Measurements from ENCODE around the gene CASP3.

Gene CASP3

DNA sequence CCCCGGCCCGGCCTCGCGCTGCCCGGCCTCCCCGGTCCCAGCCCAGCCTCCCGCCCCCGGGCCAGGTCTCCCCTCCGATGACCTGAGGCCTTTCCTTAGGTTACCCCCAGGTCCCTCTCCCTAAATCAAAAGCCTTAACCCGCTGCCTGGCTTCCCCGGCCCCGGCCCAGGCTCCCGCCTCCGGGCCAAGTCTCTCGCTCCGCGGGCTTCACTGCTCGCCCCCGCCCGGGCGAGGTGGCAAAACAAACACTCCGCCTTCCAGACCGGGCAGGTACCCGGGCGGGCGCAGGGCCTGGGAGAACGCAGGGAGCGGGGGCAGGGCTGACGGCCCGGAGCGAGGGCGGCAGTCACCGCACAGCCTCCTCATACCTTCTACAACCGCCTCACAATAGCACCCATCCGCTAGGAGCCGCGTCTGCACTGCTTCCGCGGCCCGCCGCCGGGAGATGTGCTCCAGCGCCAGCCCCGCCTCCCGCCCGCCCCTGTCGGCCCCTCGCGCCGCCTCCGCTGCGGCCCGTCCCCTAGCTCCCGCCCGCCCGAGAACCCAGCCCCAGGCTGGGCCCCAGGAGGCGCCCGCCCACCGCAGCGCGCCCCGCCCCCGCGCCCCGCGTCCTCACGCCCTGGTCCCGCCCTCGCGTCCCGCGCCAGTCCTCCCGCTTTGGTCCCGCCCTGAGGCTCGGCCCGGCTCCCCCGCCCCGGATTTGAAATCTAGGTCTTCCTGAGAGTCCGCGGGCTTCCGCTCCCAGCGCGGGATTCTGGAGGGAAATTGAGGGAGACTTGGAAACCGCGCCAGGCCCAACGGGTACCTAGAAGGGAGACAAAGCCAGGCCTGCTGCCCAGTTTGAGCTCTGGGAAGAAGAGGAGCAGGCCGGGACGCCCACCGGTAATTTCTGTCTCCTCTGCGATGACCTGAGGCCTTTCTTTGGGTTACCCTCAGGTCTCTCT is at the start of gene CASP3, which contains the start of gene PRIMPOL:
TSS of gene CASP3 (minus strand) at position 422 of the 945 bp plus-strand sequence. CDS start 10,994 bp downstream, outside the sequence.
TSS of gene PRIMPOL (plus strand) at position 713 of the 945 bp plus-strand sequence. CDS start 7,403 bp downstream, outside the sequence.
- Histone ChIP-seq H3K4me1 (ENCODE audit: control insufficient read depth, insufficient read depth, low read length) (peaks cover 13% of the 10 kb centered on the region), H3K4me3 (ENCODE audit: low read depth, low read length) (peak within 1 kb of the TSS; percentile 86), H3K9me3 (ENCODE audit: control insufficient read depth, insufficient read depth, low read length) (no peaks in the 10 kb centered on the region), H3K27me3 (ENCODE audit: control insufficient read depth, insufficient read depth, low read length) (no peaks in the 10 kb centered on the region), H3K9ac (ENCODE audit: low read depth, low read length) (peak within 1 kb of the TSS; percentile 87), H3K36me3 (ENCODE audit: control insufficient read depth, insufficient read depth, low read length) (no peaks in the 10 kb centered on the region)

DNA sequence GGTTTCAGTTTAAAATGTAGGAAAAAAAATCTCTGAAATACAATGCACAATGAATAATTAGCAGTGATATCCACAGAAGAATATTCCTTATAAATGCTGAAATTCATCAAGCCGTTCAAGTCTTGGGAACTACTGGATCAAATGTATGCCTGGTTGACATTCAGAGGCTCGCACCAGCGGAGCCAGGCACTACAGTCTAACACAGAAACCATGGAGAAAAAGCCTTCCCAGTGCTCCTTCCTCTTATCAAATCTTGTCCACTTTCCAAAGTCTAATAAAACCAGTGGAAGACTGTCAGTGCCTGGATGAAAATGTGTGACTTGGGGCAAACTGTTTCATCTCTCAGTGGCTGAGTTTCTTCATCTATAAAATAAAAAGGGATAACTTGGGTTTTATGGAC is 48.7 kb upstream of the CASP3 start:
- Histone ChIP-seq H3K4me1 (ENCODE audit: control insufficient read depth, insufficient read depth, low read length) (no peaks in the 10 kb centered on the region), H3K36me3 (ENCODE audit: control insufficient read depth, insufficient read depth, low read length) (peaks cover 19% of the 10 kb centered on the region), H3K9me3 (ENCODE audit: control insufficient read depth, insufficient read depth, low read length) (no peaks in the 10 kb centered on the region), H3K27me3 (ENCODE audit: control insufficient read depth, insufficient read depth, low read length) (no peaks in the 10 kb centered on the region), H3K9ac (ENCODE audit: low read depth, low read length) (no peak overlapping the region), H3K4me3 (ENCODE audit: low read depth, low read length) (no peak overlapping the region)

DNA sequence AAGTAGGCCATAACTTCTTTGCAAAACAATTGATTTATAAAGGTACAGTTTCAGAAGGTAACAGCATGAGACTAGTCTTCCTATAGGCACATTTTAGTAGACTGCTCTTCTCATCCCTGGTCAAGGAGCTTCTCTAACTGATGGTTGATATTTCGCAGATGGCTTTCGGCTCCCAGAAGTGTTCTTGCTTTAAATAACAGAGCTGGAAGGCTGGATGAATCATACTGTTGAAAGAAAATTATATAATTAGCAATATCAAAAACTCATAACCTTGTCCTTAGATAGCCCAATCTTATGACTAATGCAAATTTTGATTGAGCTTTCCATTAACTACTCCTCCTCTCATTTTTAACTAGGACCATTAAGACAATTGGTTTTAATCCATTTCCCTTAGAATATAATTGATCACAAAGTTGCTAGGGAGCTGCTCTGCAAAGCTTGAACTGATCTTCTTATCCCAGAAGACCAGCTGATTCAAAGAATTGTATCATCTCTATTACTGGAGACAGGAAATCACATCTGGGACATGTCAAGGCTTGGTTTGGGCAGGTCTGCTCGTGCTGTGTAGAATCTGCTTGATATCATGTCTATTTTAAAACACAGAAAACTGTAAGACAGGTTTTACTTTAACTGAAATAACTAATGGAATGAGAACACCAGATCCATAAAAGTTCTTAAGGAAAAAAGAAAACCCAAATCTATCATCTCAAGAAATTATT is 46.1 kb upstream of the CASP3 start:
- no peak overlapping the region for H3K4me3 ChIP-seq (ENCODE audit: low read depth, low read length)
- H3K4me1 ChIP-seq (ENCODE audit: control insufficient read depth, insufficient read depth, low read length), result no peaks in the 10 kb centered on the region
- no peak overlapping the region for H3K9ac ChIP-seq (ENCODE audit: low read depth, low read length)
- H3K27me3 ChIP-seq (ENCODE audit: control insufficient read depth, insufficient read depth, low read length), result no peaks in the 10 kb centered on the region
- H3K36me3 ChIP-seq (ENCODE audit: control insufficient read depth, insufficient read depth, low read length), result peaks cover 12% of the 10 kb centered on the region
- H3K9me3 ChIP-seq (ENCODE audit: control insufficient read depth, insufficient read depth, low read length), result no peaks in the 10 kb centered on the region

DNA sequence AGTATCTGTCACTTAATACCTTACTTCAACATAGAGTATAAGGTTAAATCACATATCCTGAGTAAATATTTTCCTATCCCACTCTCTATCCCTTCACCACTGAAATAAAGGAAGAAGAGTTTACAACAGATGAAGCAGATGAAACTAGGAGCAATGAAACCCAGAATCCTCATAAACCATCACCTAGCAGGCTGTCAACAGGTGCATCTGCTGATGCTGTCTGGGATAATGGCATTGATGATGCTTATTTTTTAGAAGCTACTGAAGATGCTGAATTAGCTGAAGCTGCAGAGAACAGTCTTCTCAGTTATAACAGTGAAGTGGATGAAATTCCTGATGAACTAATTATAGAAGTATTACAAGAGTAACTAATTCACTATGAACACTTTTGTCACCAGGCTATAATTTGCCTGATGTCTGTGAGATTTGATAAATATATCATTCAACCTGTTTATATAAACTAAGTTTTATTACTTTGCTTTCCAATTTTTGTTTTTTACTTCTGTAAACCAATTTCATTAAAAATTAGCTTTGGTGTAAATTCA is 45.2 kb upstream of the CASP3 start:
- Histone ChIP-seq H3K4me3 (ENCODE audit: low read depth, low read length) (no peak overlapping the region), H3K4me1 (ENCODE audit: control insufficient read depth, insufficient read depth, low read length) (no peaks in the 10 kb centered on the region), H3K9me3 (ENCODE audit: control insufficient read depth, insufficient read depth, low read length) (no peaks in the 10 kb centered on the region), H3K9ac (ENCODE audit: low read depth, low read length) (no peak overlapping the region), H3K36me3 (ENCODE audit: control insufficient read depth, insufficient read depth, low read length) (peaks cover 12% of the 10 kb centered on the region), H3K27me3 (ENCODE audit: control insufficient read depth, insufficient read depth, low read length) (no peaks in the 10 kb centered on the region)

DNA sequence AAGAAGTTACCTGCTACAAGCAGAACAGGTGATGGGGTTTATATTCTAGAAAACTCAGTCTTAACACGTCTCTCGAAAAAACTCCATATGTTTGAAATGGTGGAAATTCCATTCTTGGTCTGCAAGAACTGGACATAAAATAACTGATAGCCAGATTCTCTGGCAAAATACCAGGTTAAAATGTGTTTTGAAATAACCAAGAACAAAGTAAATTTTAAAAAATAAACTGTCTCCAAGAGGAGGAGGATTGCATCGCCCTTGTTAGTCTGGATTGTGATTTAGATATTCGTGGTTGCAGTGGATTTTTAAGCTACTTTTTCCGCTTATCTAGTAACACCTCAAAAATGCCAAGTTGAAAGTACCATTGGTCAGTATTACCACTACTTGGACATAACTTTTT is 43.8 kb upstream of the CASP3 start:
- Histone ChIP-seq H3K9ac (ENCODE audit: low read depth, low read length) (no peak overlapping the region), H3K4me1 (ENCODE audit: control insufficient read depth, insufficient read depth, low read length) (peaks cover 3% of the 10 kb centered on the region), H3K9me3 (ENCODE audit: control insufficient read depth, insufficient read depth, low read length) (no peaks in the 10 kb centered on the region), H3K36me3 (ENCODE audit: control insufficient read depth, insufficient read depth, low read length) (peaks cover 12% of the 10 kb centered on the region), H3K4me3 (ENCODE audit: low read depth, low read length) (no peak overlapping the region), H3K27me3 (ENCODE audit: control insufficient read depth, insufficient read depth, low read length) (no peaks in the 10 kb centered on the region)

DNA sequence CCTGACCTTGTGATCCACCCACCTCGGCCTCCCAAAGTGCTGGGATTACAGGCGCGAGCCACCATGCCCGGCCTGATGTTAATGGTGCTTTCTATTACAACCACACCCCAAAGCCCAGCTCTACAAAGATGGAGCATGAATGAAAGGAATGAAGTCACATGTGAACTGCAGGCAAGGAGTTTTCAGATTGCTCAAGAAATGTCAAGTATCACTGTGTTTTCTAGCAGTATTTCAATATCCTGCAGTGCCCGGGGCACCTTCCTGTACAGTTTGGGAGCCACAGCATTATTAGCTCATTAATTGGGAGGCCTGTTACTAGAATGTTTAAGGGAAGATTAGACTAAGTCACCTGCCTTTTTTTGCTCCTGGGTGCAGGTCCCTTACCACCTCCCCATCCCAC is 40.4 kb upstream of the CASP3 start:
- Histone ChIP-seq H3K9me3 (ENCODE audit: control insufficient read depth, insufficient read depth, low read length) (no peaks in the 10 kb centered on the region), H3K9ac (ENCODE audit: low read depth, low read length) (no peak overlapping the region), H3K27me3 (ENCODE audit: control insufficient read depth, insufficient read depth, low read length) (no peaks in the 10 kb centered on the region)

DNA sequence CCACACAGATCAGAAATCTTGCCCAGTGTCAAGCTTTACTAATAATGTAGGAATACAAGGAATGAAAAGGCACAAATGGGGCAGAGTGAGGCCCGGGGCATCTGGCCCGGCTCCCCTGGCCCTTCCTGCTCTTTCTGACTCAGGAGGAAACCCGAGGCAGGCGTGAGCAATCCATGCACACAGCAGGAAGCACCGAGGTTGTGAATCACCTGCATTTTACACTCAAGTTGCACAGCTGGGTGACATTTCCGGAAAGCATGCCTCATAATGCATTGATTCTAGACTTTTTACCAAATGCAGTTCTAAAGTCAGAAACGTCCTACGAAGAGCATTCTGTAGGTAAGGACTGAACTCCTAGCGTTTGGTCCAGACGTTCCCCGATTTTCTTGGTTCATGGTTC is 39.2 kb upstream of the CASP3 start:
- H3K9ac ChIP-seq (ENCODE audit: low read depth, low read length), result no peak overlapping the region
- H3K9me3 ChIP-seq (ENCODE audit: control insufficient read depth, insufficient read depth, low read length), result no peaks in the 10 kb centered on the region
- no peaks in the 10 kb centered on the region for H3K27me3 ChIP-seq (ENCODE audit: control insufficient read depth, insufficient read depth, low read length)
- peaks cover 3% of the 10 kb centered on the region for H3K4me1 ChIP-seq (ENCODE audit: control insufficient read depth, insufficient read depth, low read length)
- peaks cover 2% of the 10 kb centered on the region for H3K36me3 ChIP-seq (ENCODE audit: control insufficient read depth, insufficient read depth, low read length)
- no peak overlapping the region for H3K4me3 ChIP-seq (ENCODE audit: low read depth, low read length)

More for the DNA sequence above, 40.4 kb upstream of the CASP3 start:
- Histone ChIP-seq H3K4me1 (ENCODE audit: control insufficient read depth, insufficient read depth, low read length) (peaks cover 3% of the 10 kb centered on the region), H3K36me3 (ENCODE audit: control insufficient read depth, insufficient read depth, low read length) (peaks cover 7% of the 10 kb centered on the region), H3K4me3 (ENCODE audit: low read depth, low read length) (no peak overlapping the region)

DNA sequence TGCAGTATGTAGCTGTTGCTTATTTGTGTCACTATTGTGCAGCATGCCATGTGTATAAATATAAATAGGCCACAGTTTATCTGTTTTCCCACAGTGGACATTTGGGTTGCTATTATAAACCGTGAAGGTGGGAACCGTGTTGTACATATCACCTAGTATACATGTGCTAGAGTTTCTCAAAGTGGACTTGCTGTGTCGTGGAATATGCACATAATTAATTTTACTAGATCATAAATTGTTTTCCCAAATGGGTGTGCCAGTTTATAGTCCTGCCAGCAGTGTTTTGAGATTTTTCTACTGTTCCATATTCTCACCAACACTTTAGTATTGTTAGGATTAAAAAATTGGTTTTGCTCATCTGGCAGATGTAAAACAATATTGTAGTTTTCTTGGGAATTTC is 38.8 kb upstream of the CASP3 start:
- peaks cover 2% of the 10 kb centered on the region for H3K36me3 ChIP-seq (ENCODE audit: control insufficient read depth, insufficient read depth, low read length)
- H3K4me1 ChIP-seq (ENCODE audit: control insufficient read depth, insufficient read depth, low read length), result peaks cover 3% of the 10 kb centered on the region
- H3K4me3 ChIP-seq (ENCODE audit: low read depth, low read length), result no peak overlapping the region
- H3K9me3 ChIP-seq (ENCODE audit: control insufficient read depth, insufficient read depth, low read length), result no peaks in the 10 kb centered on the region
- H3K9ac ChIP-seq (ENCODE audit: low read depth, low read length), result no peak overlapping the region
- H3K27me3 ChIP-seq (ENCODE audit: control insufficient read depth, insufficient read depth, low read length), result no peaks in the 10 kb centered on the region

DNA sequence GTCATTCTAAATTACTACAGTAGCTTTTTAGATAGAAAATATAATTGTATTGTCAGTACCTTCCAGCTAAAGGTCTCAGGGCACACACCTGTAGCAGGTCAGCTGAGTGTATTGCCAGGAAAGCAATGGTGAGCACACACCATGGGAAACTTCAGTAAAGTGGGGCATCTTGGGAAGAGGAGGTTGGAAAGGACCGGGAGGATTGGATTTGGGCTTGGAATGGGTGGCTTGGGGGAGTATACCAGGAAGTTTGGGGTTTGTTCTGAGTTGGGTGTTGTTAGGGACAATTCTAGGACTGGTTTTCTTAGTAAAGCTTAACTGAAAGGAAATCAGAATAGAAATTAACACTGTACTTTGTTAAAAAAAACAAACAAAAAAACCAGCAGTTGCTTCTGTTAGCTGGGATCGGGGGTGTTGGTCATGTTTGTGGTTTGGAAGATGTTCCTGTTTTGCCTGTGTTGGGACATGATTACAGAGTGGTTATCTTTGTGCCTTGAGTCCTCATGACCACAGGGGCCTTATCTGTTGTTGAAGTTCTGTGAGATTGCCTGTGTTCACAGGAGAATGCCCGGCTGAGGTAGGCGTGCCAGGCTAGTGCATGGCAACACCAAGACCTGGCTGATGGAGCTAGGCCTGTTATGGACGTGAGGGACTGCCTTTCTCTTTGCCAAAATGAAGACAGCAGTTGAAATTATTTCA is 35.4 kb upstream of the CASP3 start:
- H3K4me1 ChIP-seq (ENCODE audit: control insufficient read depth, insufficient read depth, low read length), result peaks cover 3% of the 10 kb centered on the region
- no peak overlapping the region for H3K9ac ChIP-seq (ENCODE audit: low read depth, low read length)
- H3K27me3 ChIP-seq (ENCODE audit: control insufficient read depth, insufficient read depth, low read length), result no peaks in the 10 kb centered on the region
- peaks cover 2% of the 10 kb centered on the region for H3K36me3 ChIP-seq (ENCODE audit: control insufficient read depth, insufficient read depth, low read length)
- no peaks in the 10 kb centered on the region for H3K9me3 ChIP-seq (ENCODE audit: control insufficient read depth, insufficient read depth, low read length)
- H3K4me3 ChIP-seq (ENCODE audit: low read depth, low read length), result no peak overlapping the region

DNA sequence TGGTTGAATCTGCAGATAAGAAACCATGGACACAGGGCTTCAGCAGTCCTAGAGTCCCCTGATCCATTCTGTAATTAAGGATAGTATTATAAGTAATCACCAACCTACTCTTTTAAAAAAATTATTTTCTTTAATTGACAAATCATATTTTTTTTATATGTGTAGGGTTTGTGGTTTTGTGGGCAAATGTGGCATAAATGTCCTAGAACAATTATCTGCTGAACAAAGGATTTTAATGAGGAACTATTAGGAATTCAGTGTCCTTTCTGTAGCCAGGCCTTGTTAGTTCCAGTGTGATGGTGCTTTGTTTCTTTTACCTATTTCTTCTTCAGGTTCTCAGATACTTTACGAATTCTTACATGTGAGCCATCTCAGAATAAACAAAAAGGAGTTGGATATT is 32.7 kb upstream of the CASP3 start:
- H3K4me3 ChIP-seq (ENCODE audit: low read depth, low read length), result no peak overlapping the region
- H3K4me1 ChIP-seq (ENCODE audit: control insufficient read depth, insufficient read depth, low read length), result no peaks in the 10 kb centered on the region

DNA sequence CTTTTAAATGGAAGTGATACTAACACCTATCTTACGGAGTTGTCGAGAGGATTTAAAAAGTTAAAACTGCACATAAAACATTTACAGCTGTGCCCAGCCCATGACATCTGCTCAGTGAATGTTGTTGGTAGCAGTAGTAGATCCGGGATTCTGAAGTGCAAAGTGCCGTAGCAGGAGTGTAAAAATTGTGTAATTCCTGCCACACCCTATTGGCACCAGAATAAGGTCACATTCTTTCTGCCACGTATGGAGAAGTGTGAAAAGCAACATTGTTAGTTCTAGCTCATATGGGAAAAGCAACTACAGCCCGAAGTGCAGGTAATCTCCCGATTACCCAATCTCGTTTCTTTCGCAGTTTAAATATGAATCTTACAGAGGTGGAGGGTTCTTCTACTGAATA is 31.5 kb upstream of the CASP3 start:
- no peaks in the 10 kb centered on the region for H3K27me3 ChIP-seq (ENCODE audit: control insufficient read depth, insufficient read depth, low read length)
- no peaks in the 10 kb centered on the region for H3K4me1 ChIP-seq (ENCODE audit: control insufficient read depth, insufficient read depth, low read length)
- H3K4me3 ChIP-seq (ENCODE audit: low read depth, low read length), result no peak overlapping the region
- H3K9me3 ChIP-seq (ENCODE audit: control insufficient read depth, insufficient read depth, low read length), result no peaks in the 10 kb centered on the region
- H3K36me3 ChIP-seq (ENCODE audit: control insufficient read depth, insufficient read depth, low read length), result peaks cover 2% of the 10 kb centered on the region
- no peak overlapping the region for H3K9ac ChIP-seq (ENCODE audit: low read depth, low read length)

More for the DNA sequence above, 32.7 kb upstream of the CASP3 start:
- no peak overlapping the region for H3K9ac ChIP-seq (ENCODE audit: low read depth, low read length)
- no peaks in the 10 kb centered on the region for H3K27me3 ChIP-seq (ENCODE audit: control insufficient read depth, insufficient read depth, low read length)
- H3K36me3 ChIP-seq (ENCODE audit: control insufficient read depth, insufficient read depth, low read length), result peaks cover 2% of the 10 kb centered on the region
- no peaks in the 10 kb centered on the region for H3K9me3 ChIP-seq (ENCODE audit: control insufficient read depth, insufficient read depth, low read length)
